HT-29 (cell line): ENCODE results near the gene ZBTB8A. TPM values are rescaled to one million over a fixed set of nuclear protein-coding genes. Genes with fewer than 3 reads are reported as not detected.
"Not testable (repeated sequence)": the region's sequence is repeated elsewhere in the genome, so short reads cannot be mapped to it uniquely, and the experiment has no call there.

Experiments
- DNase-seq: peaks from one replicate; pipeline ENCODE4 v3.0.0-alpha.2; 2015; ENCODE audit warnings: low spot score
- total RNA-seq: library from RNA; depleted of rRNA; stranded (reverse); fragments of >200 nt; shearing (Covaris generic); gene quantifications from 2 replicates; pipeline ENCODE4 v1.2.3, GENCODE V29; 2014; rRNA removed

Gene ZBTB8A
- total RNA-seq = 0.84 and 1.0 TPM in 2 replicates

GRCh38 chr1:32538887-32539583 is at the start of gene ZBTB8A:
Gene ZBTB8A, plus strand, starts transcription at chr1:32539427. Its CDS starts 53,505 bp downstream, at chr1:32592932.
- peak; percentile 60 for DNase-seq

DNA sequence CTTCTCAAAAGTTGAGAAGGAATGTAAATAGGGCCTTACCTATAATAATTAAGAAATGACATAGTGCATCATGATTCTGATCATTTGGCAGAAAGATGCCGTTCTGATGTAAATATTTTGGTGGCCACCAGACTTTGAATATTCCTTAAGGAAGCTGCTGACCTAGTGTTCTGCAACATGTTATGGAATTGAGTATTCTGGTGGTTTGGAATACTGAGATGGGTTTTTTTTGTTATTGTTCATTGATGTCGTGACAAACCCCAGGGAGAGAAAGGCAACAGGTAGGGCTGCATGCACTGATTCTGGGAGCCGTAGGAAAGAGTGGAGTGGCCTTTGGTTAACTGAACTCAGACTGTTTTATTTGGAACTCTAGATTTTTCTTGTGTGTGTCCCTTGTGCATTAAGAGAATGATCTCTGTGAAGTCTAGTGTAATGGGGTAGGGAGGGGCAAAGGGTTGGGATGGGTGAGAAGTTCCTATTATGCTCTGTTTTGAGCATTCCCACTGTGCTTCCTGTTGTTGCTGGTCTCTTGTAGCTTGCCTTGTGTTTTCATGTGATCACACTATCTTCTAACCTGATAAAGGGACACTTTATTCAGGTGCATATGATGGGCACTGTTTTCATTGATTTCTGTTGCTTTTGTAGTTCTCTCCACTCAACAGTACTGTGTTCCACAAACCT is 49.3 kb upstream of the ZBTB8A start:
- no peak for DNase-seq

DNA sequence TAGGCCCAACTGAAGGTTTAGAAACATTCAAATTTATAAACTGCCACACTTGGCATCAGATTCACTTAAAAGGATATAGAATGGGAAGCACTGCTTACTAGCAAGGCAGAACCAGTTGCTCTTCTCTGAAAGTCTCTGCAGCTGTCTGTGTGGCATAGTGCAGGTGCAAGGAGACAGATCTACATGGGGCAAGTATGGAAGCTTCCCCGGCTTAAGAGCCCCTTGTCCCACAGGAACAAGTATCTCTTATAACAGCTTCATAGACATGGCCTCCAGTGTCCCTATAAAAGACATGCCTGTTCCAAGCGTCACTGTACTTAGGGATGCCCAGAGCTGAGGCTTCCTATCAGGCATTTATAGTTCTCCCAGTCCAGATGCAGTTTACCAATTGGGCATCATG is 47.8 kb upstream of the ZBTB8A start:
- no peak for DNase-seq

GRCh38 chr1:32494196-32494595 is 45.0 kb upstream of the ZBTB8A start:
- DNase-seq = no peak

GRCh38 chr1:32494711-32495337 is 44.4 kb upstream of the ZBTB8A start:
- no peak for DNase-seq

DNA sequence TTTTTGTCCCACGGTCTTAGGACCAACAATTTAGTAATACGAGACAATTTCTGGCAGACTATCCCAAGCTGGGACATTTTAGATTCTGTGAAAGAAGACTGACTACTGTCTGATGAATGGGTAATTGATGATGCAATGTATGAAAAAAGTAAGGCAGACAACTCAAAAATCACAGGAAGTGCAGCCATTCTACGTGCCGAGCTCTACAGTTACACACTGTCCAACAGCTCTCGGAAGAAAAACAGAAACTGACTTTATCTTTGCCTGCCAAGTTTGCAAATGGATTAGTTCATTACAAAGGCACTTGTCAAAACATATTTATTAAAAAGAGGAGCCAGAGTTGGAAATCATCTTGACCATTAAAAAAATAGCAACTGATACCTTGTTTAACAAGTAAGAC is 43.1 kb upstream of the ZBTB8A start:
- DNase-seq = no peak

GRCh38 chr1:32498751-32499150 is 40.5 kb upstream of the ZBTB8A start:
- DNase-seq = no peak

DNA sequence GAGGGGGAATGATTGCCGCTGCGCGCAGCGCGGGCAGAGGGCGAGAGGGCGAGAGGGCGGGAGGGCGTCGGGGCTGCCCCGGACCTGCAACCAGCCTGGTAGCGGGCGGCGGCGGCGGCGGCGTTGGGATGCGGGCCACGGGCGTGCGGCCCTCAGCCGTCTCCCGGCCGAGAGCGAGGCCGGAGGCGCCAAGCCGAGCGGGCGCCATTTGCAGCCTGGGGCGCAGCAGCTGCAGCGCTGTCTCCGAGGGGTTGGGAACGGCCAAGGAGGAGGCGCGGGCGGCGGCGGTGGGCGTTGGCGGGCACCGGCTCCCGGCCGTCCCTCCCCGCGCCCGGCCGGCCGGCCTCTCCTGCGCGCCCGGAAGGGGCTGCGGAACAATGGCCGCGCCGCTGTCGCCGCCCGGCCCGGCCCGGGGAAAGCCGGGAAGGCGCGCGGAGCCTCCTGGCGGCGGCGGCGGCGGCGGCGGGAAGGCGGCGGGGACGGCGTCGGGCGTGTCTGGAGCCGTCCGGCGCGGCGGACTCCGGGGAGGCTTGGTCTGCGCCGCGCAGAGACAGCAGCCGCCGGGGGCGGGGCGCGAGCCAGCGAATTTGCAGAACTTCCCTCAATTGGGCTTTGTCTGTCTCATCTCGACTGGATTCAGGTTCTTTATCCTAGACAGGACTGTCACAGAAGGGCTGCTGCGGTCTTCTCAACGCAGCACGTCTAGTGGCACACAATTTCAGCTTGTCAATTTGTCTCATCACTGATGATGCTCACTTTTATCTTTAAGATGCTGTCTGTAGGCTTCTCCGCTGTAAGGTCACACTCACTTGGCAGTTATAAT is 38.6 kb upstream of the ZBTB8A start:
- DNase-seq = peak; percentile 54

DNA sequence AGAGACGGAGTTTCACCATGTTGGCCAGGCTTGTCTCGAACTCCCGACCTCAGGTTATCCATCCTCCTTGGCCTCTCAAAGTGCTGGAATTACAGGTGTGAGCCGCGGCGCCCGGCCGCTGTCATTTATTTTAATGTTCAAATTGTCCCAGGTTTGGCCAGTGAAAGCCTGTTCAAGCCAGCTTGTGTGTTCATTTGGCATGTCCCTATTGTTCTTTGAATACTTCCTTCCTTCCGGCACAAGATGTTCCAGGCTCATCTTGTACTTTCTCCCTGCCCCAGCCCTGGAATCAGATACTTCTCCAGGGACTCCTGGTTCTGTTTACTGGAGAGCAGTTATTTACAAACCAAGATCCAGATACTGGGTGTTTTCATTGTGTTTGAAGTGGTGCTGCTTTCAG is 37.4 kb upstream of the ZBTB8A start:
- no peak for DNase-seq

DNA sequence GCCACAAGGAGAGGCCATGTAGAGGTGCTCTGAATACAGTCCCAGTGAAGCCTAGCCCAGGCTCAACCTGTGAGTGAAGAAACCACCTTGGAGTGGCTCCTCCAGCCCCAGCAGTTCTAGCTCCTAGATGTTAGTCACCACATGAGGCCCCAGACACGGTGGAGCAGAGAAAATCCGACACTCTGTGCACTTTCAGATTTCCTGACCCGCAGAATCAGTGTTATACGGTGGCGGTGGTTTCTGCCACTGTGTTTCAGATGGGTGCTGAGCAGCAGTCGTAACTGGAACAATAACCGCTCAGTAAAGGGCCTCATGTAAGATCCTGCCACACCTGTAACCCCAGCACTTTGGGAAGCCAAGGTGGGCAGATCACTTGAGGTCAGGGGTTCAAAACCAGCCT is 36.1 kb upstream of the ZBTB8A start:
- DNase-seq = no peak

DNA sequence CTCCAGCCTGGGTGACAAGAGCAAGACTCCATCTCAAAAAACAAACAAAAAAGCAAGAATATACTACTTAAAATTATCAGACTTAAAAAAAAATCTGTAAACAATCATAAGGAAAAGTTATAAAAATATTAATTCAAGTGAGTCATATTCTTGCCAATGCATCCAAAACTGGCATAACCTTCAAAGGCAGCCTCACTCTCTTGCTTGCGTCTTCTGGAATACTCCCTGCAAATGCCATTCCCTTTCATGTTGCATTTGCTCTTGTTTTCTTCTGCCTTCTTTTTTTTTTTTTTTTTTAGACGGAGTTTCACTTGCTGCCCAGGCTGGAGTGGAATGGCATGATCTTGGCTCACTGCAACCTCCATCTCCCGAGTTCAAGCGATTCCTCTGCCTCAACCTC is 32.2 kb upstream of the ZBTB8A start:
- no peak for DNase-seq

DNA sequence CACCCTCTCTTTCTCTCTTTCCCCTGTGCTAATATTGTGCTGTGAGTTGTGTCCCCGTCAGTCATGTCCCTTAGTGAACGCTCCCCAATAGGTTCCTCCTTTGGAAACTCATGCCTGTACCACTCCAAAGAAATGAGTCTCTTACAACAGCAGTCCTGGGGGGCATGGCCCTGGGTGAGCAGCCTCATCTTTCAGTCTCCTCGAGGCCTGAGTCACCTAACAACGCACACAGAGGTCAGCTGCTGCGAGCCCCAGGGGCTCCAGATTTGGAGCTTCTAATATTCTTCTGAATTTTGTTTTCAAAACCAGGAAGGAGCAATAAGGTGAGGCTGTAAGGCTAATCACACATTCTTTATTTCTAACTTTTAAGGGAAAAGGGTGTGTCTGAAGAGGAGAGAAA is 30.5 kb upstream of the ZBTB8A start:
- DNase-seq = no peak

DNA sequence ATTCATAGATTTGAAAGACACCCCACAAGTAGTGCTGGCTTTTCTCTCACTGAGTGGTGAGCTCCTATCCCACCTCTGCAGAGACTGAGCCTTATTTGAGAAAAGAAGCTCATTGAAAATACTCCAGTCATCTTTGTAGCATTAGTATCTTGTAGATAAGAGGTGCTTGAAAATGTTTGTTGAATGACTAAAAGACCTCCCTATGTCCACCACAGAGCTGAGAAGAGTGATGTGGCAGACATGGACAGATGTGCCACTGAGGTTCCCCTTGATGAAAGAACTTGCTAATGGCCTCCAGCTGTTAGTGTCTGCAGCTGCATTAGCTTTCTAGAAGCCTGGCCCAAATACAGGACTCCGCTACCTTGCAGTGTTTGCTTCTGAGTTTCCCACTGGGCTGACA is 29.3 kb upstream of the ZBTB8A start:
- no peak for DNase-seq

GRCh38 chr1:32516402-32516801 is 22.8 kb upstream of the ZBTB8A start:
- DNase-seq = no peak

- DNase-seq = no peak
These were observed 20.3 kb upstream of the ZBTB8A start for GRCh38 chr1:32518976-32519375.

DNA sequence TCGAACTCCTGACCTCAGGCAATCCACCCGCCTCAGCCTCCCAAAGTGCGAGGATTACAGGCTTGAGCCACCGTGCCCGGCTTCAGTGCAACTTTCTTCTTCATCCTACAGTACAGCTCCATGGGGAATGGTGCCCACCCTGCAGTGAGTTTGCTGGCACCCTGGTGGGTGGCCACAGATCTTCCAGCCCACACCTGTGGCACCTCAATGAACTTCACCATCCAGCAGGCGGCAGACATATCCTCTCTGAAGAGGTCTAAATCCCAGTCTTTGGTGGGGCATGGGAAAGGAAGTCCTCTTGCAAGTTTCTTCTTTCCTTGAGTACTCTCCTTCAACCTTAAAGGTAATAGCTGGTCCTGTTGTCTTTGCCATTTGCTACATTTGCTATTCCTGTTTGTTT is 18.1 kb upstream of the ZBTB8A start:
- DNase-seq = peak; percentile 40

GRCh38 chr1:32525053-32525452 is 14.2 kb upstream of the ZBTB8A start:
- DNase-seq = no peak

GRCh38 chr1:32525661-32526444 is 13.4 kb upstream of the ZBTB8A start:
- no peak for DNase-seq

DNA sequence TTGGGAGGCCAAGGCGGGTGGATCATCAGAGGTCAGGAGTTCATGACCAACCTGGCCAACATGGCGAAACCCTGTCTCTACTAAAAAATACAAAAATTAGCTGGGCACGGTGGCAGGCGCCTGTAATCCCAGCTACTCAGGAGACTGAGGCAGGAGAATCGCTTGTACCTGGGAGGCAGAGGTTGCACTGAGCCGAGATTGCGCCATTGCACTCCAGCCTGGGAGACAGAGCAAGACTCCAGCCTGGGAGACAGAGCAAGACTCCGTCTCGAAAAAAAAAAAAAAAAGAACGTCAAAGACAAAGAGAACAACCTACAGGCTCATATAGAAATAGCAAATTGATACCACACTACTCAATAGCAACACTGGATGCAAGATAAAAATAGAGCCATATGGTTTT is 10.7 kb upstream of the ZBTB8A start:
- not testable (repeated sequence) for DNase-seq

GRCh38 chr1:32533792-32534327 is 5.4 kb upstream of the ZBTB8A start:
- no peak for DNase-seq

GRCh38 chr1:32536117-32536516 is 3.1 kb upstream of the ZBTB8A start:
- DNase-seq = no peak
